IMR-90 (cell line): ENCODE measurements around the gene CPB1. TPM values are rescaled to one million over a fixed set of nuclear protein-coding genes. Genes with fewer than 3 reads are reported as not detected.

Experiments
- ATAC-seq: fragments of 200-7000 bp; cut with Tn5 transposase; 2 replicates; pipeline ENCODE4 v1.9.1; 2020; ENCODE audit warnings: low read depth, mild to moderate bottlenecking, moderate library complexity
- BruUV-seq: library from RNA; stranded (reverse); fragments of 400-500 nt; replicated peaks from 2 replicates; lab custom pipeline; 2021; lab: Mats Ljungman, UMichigan
- CTCF ChIA-PET: fragments of 300-600 bp; formaldehyde crosslinking; extraction: SDS; loops from one replicate; lab custom pipeline; 2021; ENCODE audit warnings: antibody characterized with exemption; lab: Yijun Ruan, JAX
- POLR2A ChIA-PET: fragments of 300-600 bp; sonication (Branson Sonifier 250); formaldehyde crosslinking; loops from one replicate; lab custom pipeline; 2022; ENCODE audit warnings: antibody characterized with exemption; ENCODE audit not compliant: unreplicated experiment; lab: Charles Lee
- DNase-seq: peaks from one replicate; pipeline ENCODE4 v3.0.0; 2013
- H2AFZ ChIP-seq: replicated peaks from 2 replicates; pipeline ENCODE3; 2013; ENCODE audit warnings: low read length, mild to moderate bottlenecking; ENCODE audit not compliant: poor library complexity
- H2AK5ac ChIP-seq: 2 replicates; pipeline ENCODE4 v1.6.1; 2013; ENCODE audit warnings: low read depth, low read length, inconsistent platforms
- H2AK9ac ChIP-seq: replicated peaks from 2 replicates; pipeline ENCODE3; 2013; ENCODE audit warnings: mild to moderate bottlenecking, low read depth, low read length, moderate library complexity; ENCODE audit not compliant: poor library complexity
- H2BK120ac ChIP-seq: 2 replicates; pipeline ENCODE4 v1.6.1; 2013; ENCODE audit warnings: low read depth, low read length, inconsistent platforms
- H2BK15ac ChIP-seq: 3 replicates; pipeline ENCODE4 v1.6.1; 2013; ENCODE audit warnings: low read depth, low read length, inconsistent platforms
- H2BK20ac ChIP-seq: 2 replicates; pipeline ENCODE4 v1.6.1; 2013; ENCODE audit warnings: low read depth, mild to moderate bottlenecking, inconsistent platforms, low read length, moderate library complexity
- H2BK5ac ChIP-seq: 2 replicates; pipeline ENCODE4 v1.6.1; 2013; ENCODE audit warnings: mild to moderate bottlenecking, low read depth, low read length, inconsistent platforms; ENCODE audit not compliant: poor library complexity, severe bottlenecking
- H3K14ac ChIP-seq: replicated peaks from 2 replicates; pipeline ENCODE4 v1.6.1; 2013; ENCODE audit warnings: low read depth, low read length, inconsistent platforms
- H3K18ac ChIP-seq: 2 replicates; pipeline ENCODE4 v1.6.1; 2013; ENCODE audit warnings: low read depth, low read length, control low read depth
- H3K23ac ChIP-seq: 2 replicates; pipeline ENCODE4 v1.6.1; 2013; ENCODE audit warnings: low read depth, low read length, inconsistent platforms
- H3K27ac ChIP-seq: 2 replicates; pipeline ENCODE4 v1.5.1; 2013; ENCODE audit warnings: mild to moderate bottlenecking, control low read depth, low read length; ENCODE audit not compliant: insufficient read depth
- H3K27me3 ChIP-seq: 2 replicates; pipeline ENCODE4 v1.6.1; 2013; ENCODE audit warnings: low read length; ENCODE audit not compliant: control insufficient read depth, insufficient read depth
- H3K36me3 ChIP-seq: 2 replicates; pipeline ENCODE4 v1.6.1; 2013; ENCODE audit warnings: low read length, mixed read lengths; ENCODE audit not compliant: control insufficient read depth, insufficient read depth
- H3K4ac ChIP-seq: 2 replicates; pipeline ENCODE4 v1.6.1; 2013; ENCODE audit warnings: low read depth, low read length, inconsistent platforms
- H3K4me1 ChIP-seq: 2 replicates; pipeline ENCODE4 v1.6.1; 2013; ENCODE audit warnings: low read length, mixed read lengths; ENCODE audit not compliant: control insufficient read depth, insufficient read depth
- H3K4me2 ChIP-seq: 2 replicates; pipeline ENCODE4 v1.6.1; 2013; ENCODE audit warnings: low read depth, mild to moderate bottlenecking, control low read depth, low read length, moderate library complexity
- H3K4me3 ChIP-seq: 2 replicates; pipeline ENCODE4 v1.5.1; 2013; ENCODE audit warnings: low read depth, mild to moderate bottlenecking, control low read depth, low read length, moderate library complexity; ENCODE audit not compliant: insufficient read depth
- H3K56ac ChIP-seq: 2 replicates; pipeline ENCODE4 v1.6.1; 2013; ENCODE audit warnings: low read length, inconsistent platforms; ENCODE audit not compliant: insufficient read depth; ENCODE audit errors: extremely low read depth
- H3K79me1 ChIP-seq, 2 experiments: 2 replicates each; pipeline ENCODE4 v1.6.1; 2013; ENCODE audit warnings: low read length in 2 of 2, inconsistent platforms in 1 of 2, low read depth in 1 of 2
- H3K9ac ChIP-seq: 2 replicates; pipeline ENCODE4 v1.6.1; 2013; ENCODE audit warnings: low read depth, low read length, control low read depth
- H3K9me1 ChIP-seq: 2 replicates; pipeline ENCODE4 v1.6.1; 2013; ENCODE audit warnings: low read length, inconsistent platforms; ENCODE audit not compliant: insufficient read depth
- H3K9me3 ChIP-seq: 2 replicates; pipeline ENCODE4 v1.6.1; 2013; ENCODE audit warnings: low read length; ENCODE audit not compliant: control insufficient read depth, insufficient read depth
- H4K20me1 ChIP-seq: 2 replicates; pipeline ENCODE4 v1.6.1; 2013; ENCODE audit warnings: low read length, inconsistent platforms; ENCODE audit not compliant: insufficient read depth
- H4K5ac ChIP-seq: 2 replicates; pipeline ENCODE4 v1.6.1; 2013; ENCODE audit warnings: mild to moderate bottlenecking, low read depth, low read length, control low read depth
- H4K8ac ChIP-seq, 2 experiments: 2 replicates each; pipeline ENCODE4 v1.6.1; 2013; ENCODE audit warnings: low read depth in 2 of 2, low read length in 2 of 2, control low read depth in 1 of 2, inconsistent platforms in 1 of 2
- H4K91ac ChIP-seq: 2 replicates; pipeline ENCODE4 v1.6.1; 2013; ENCODE audit warnings: low read depth, low read length, inconsistent platforms; ENCODE audit not compliant: insufficient read depth
- BHLHE40 ChIP-seq: fragments of 150-350 bp; IDR thresholded peaks from 2 replicates; pipeline ENCODE4 v1.6.1; 2016; ENCODE audit warnings: mild to moderate bottlenecking, low read depth, low read length
- CEBPB ChIP-seq: IDR thresholded peaks from 2 replicates; pipeline ENCODE4 v1.6.1; 2012; ENCODE audit warnings: low read depth, low read length, improper control_type of control experiment
- FOS ChIP-seq: fragments of 150-350 bp; IDR thresholded peaks from 2 replicates; pipeline ENCODE4 v1.6.1; 2016; ENCODE audit warnings: low read depth, low read length
- MAZ ChIP-seq: IDR thresholded peaks from 2 replicates; pipeline ENCODE4 v1.6.1; 2012; ENCODE audit warnings: low read depth, mild to moderate bottlenecking, low read length, improper control_type of control experiment, moderate library complexity, borderline replicate concordance
- MXI1 ChIP-seq: IDR thresholded peaks from 2 replicates; pipeline ENCODE4 v1.6.1; 2012; ENCODE audit warnings: low read depth, mild to moderate bottlenecking, low read length, moderate library complexity, borderline replicate concordance
- NFE2L2 ChIP-seq: fragments of 150-350 bp; IDR thresholded peaks from 2 replicates; pipeline ENCODE4 v1.6.1; 2016; ENCODE audit warnings: low read depth, mild to moderate bottlenecking, low read length
- RCOR1 ChIP-seq: IDR thresholded peaks from 2 replicates; pipeline ENCODE4 v1.6.1; 2012; ENCODE audit warnings: mild to moderate bottlenecking, low read length, improper control_type of control experiment; ENCODE audit not compliant: insufficient replicate concordance
- SMC3 ChIP-seq: fragments of 150-350 bp; IDR thresholded peaks from 2 replicates; pipeline ENCODE4 v1.6.1; 2016; ENCODE audit warnings: low read depth, mild to moderate bottlenecking, antibody characterized with exemption, low read length, moderate library complexity
- WGBS, 2 experiments: methylation state at CpG; one replicate each; pipeline versions ENCODE4 v1.1.5 to v1.1.7; 2013; ENCODE audit warnings: missing lambda C conversion rate in 2 of 2; ENCODE audit not compliant: insufficient read length in 1 of 2; ENCODE audit errors: extremely low coverage in 2 of 2; 5-methylcytosine and 5-hydroxymethylcytosine counted together
- dilution Hi-C: fragments of 300-500 bp; cut with HindIII; formaldehyde crosslinking; loops from one replicate; pipeline ENCODE4 v1.14.3; 2018; ENCODE audit warnings: low sequenced_read_pairs; ENCODE audit not compliant: unreplicated experiment
- in situ Hi-C: fragments of 300-500 bp; cut with MboI; formaldehyde crosslinking; loops from 3 replicates; pipeline ENCODE4 v1.14.3; 2019; ENCODE audit warnings: low sequenced_read_pairs, inconsistent platforms, mixed read lengths
- intact Hi-C: fragments of 100-400 bp; cut with micrococcal nuclease; formaldehyde crosslinking; loops from 2 replicates; pipeline ENCODE4 v1.10.0; 2022
- polyA plus RNA-seq, 3 experiments: library from polyadenylated mRNA; depleted of rRNA; stranded (reverse); fragments of >200 nt; gene quantifications; 2 replicates each; pipeline ENCODE4 v1.2.3, GENCODE V29; 2012; ENCODE audit warnings: low replicate concordance in 1 of 3
- total RNA-seq: library from RNA; depleted of rRNA; stranded (reverse); fragments of >200 nt; gene quantifications from 2 replicates; pipeline ENCODE4 v1.2.3, GENCODE V29; 2012
- TF ChIP-seq, protein P1 (sequence below): fragments of 150-350 bp; IDR thresholded peaks from 2 replicates; pipeline ENCODE4 v1.6.1; 2017; ENCODE audit warnings: mild to moderate bottlenecking, antibody characterized with exemption, low read length, low read depth

CPB1 gene
- total and polyA plus RNA-seq, 2 of the 4 experiments (the other 2 are of a cell fraction), result not detected

GRCh38 chr3:148815316-148816110 is 12.1 kb upstream of the CPB1 start:
- Histone ChIP-seq H3K18ac (no peak overlapping the region), H3K27ac (no peak overlapping the region), H4K5ac (no peak overlapping the region), H2AFZ (no peak overlapping the region), H3K27me3 (peaks cover 1% of the 10 kb centered on the region; the same call in 1 of the 2 replicates), H3K36me3 (no peaks in the 10 kb centered on the region), H2BK120ac (no peak overlapping the region), H2BK20ac (no peak overlapping the region), H4K91ac (no peak overlapping the region), H3K4me1 (no peaks in the 10 kb centered on the region), H2AK9ac (no peak overlapping the region), H3K14ac (no peak overlapping the region), H3K56ac (no peak overlapping the region), H3K4me2 (no peak overlapping the region), H3K79me1 (no peaks in the 10 kb centered on the region), H3K9me3 (no peaks in the 10 kb centered on the region), H2BK5ac (no peak overlapping the region), H3K9ac (no peak overlapping the region), H4K20me1 (no peaks in the 10 kb centered on the region), H3K4me3 (no peak overlapping the region), H3K23ac (no peak overlapping the region), H2BK15ac (no peak overlapping the region), H3K4ac (no peak overlapping the region), H4K8ac (no peak overlapping the region), H2AK5ac (no peak overlapping the region), H3K9me1 (no peaks in the 10 kb centered on the region)
- intact Hi-C loops, result no loop called here
- in situ Hi-C loops, result no loop called here
- ATAC-seq (no peak), DNase-seq (no peak)
- TF ChIP-seq NFE2L2, result no peak
- no peak for TF ChIP-seq MAZ
- TF ChIP-seq FOS, result no peak
- no peak for TF ChIP-seq CEBPB
- TF ChIP-seq SMC3, result no peak
- TF ChIP-seq, protein P1, sequence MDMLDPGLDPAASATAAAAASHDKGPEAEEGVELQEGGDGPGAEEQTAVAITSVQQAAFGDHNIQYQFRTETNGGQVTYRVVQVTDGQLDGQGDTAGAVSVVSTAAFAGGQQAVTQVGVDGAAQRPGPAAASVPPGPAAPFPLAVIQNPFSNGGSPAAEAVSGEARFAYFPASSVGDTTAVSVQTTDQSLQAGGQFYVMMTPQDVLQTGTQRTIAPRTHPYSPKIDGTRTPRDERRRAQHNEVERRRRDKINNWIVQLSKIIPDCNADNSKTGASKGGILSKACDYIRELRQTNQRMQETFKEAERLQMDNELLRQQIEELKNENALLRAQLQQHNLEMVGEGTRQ, result no peak
- TF ChIP-seq BHLHE40, result no peak
- TF ChIP-seq MXI1, result no peak
- TF ChIP-seq RCOR1, result no peak
- CTCF ChIA-PET, result no interaction called here
- dilution Hi-C loops, result no loop called here
- WGBS, 2 experiments, result 67% methylated on average over 3 of the region's 11 CpGs; no CpG with 5 or more reads in 1 of the 2 experiments
- BruUV-seq, result no TSS peak
- POLR2A ChIA-PET, result no interaction called here
